NCI-H1930 (cell line): ENCODE measurements around the gene BHLHA15.

Experiments
- DNase-seq, 2 experiments: peaks; one replicate each; lab custom pipeline; 2025; lab: John Stamatoyannopoulos, UW

Gene BHLHA15

DNA sequence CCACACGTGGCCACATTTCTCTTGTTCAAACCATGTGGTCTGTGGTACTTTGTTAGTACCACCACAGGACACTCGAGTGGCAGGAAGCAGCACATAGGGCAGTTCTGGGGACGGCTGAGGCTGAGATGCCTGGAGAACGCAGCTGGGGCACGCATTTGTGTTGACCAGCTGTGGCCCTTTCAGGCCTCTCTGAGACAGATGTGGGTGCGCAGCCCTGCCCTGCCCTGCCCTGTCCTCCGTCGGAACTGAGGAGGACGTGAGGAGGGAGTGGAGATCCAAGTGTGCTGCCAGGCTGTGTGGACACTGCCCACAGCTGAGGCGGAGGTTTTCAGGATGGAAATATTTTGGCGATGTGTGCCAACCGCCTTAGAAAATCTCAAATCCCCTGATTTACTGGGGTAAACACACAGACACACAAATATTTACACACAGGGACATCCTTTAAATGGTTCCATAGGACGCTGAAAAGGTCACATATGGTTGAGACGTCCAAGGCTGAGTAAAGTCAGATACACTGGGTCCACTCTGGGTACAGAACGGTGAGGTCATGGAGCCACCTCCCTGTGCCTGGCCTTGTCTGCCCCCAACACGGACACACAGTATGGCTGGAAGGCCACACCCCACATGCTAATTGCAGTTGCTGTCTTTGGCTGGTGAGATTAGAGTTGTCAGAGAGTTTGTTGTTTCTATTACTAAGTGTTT lies 14.8 kb downstream of the BHLHA15 start:
- no peak for DNase-seq

DNA sequence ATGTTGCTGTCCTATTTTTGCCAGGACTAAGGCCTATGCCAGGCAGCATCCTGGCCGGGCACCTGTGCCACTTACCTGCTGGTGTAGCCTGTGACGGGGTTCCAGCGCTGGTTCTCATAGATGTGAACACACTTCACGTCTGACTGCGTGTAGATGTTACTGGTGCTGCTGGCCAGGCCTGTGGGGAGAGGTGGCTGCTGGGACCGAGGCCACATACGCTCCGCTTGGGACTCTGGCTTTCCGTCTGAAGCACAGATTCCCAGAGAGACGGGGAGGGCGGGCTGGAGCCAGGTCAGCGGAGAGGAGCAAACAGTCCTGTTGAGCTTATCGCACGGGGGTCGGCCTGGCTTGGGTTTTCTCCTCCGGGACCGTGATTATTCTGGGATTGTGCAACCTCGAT lies 16.7 kb downstream of the BHLHA15 start:
- DNase-seq, result no peak

DNA sequence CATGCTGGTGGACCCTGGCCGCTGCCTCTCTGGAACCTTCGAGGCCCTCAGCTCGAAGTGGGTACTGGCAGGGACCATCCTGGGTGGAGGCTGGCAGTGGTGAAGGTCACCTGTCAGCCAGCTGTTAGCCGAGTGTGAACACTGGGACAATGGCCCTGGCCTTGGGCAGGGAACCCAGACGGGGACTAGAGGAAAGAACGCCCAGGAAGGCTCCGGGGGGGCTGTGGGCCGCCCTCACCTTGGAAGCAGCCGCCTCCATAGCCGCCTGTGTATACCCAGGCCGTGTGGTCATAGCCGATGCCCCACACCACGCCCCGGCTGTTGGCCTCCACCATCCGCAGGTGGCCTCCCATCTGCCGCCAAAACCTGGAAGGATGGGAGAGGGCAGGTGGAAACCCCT lies 17.6 kb downstream of the BHLHA15 start:
- no peak for DNase-seq

DNA sequence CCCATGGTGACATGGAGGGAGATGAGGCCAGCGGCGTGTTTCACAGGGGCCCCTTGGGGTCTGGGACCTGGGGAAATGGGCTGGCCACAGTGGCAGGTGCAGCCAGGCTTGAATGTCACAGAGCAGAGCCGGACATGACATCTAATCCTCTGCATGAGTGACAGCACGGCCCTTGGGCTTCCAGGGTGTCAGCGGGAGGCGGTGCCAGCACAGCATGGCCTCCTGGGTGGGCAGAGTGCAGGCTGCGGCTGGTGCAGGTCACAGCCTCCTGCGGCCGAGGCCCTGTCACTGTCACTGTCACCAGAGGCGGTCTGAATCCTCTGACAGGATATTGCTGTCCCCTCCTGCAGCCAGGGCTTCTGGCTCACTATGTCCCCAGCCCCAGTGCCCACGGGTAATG lies 18.2 kb downstream of the BHLHA15 start:
- DNase-seq, result no peak

DNA sequence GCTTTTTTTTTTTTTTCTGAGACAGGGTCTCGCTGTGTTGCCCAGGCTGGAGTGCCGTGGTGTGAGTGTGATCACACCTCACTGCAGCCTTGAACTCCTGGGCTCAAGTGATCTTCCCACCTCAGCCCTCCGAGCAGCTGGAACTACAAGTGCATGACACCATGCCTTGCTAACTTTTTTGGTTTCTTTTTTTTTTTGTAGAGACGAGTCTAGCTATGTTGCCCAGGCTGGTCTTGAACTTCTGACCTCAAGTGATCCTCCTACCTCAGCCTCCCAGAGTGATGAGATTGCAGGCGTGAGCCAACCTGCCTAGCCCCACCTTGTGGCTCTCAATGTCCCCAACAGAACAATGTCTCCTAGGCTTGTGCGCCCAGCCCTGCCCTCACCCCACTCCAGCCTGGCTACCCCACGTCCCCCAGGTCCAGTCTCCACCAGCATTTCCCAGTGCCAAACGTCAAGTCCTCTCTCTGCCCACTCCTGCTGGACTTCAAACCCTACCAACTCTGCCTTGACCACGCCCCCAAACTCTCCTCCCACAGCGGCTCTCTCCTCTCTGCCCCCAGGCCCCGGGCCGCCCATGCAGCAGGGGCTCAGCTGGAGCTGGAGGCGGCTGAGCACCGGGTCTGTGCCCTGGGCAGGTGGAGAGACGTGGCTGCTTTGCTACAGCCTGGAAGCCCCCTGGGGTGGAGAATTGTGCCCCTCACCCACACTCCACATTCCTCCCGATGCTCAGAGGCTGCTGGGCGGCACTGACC lies 18.9 kb downstream of the BHLHA15 start:
- no peak for DNase-seq

DNA sequence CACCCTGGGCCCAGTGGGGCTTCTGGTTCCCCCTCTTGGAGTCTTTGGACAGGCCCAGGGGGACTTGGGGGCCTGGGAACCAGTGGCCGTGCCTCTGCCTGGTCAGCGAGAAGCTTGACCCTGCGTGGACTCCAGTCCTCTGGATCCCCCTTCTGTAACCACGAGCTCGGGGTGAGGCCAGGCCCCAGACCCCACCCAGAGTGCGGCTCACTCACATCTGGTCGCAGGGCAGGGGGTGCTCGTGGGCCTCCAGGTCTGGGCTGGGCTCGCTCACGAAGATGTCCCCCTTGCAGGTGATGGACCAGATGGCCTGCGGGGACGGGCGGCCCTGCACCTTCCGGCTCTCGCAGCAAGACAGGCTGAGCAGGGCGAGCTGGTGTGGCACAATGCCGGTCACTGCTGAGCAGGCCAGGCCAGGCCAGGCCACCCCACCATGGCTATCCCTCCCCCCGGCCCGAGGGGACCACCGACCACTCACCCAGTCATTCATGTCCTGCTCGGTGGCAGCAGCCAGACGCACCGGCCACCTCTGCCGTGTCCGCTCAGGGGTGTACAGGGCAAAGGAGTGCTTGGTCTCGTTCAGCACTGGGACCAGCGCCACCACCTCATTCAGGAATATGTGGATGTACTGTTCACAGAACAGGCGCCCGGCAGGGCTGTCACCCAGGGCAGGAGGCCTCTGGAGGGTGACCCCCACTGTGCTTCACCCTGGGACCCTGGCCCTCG lies 19.7 kb downstream of the BHLHA15 start:
- no peak for DNase-seq

DNA sequence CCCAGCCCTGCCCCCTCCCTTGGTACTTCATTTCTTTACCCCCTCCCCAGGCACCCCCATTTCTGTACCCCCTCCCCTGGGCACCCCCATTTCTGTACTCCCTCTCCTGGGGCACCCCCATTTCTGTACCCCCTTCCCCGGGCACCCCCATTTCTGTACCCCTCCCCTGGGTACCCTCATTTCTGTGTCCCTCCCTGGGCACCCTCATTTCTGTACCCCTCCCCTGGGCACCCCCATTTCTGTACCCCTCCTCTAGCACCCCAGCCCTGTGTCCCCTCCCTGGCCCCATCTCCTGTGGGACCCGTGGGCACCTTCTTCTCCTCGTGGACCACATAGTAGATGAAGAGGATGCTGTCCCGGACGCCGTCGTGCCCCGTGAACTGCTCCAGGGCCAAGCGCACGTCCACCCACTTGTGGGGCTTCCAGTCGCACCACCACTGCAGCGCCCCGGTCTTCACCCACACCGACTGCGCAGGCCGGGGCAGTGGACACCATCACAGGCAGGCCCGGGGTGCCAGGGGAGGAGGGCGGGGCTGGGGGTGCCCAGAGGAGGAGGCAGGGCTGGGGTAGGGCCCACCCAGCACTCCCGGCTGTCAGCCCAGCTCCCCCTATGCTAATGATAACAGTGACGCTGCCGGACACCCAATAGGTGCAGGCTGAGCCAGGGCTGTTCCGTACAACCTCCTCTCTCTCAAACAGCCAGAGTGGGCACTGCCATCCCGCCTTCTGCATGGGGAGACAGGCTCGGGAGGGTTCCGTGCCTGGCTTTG lies 20.4 kb downstream of the BHLHA15 start:
- DNase-seq, result no peak

DNA sequence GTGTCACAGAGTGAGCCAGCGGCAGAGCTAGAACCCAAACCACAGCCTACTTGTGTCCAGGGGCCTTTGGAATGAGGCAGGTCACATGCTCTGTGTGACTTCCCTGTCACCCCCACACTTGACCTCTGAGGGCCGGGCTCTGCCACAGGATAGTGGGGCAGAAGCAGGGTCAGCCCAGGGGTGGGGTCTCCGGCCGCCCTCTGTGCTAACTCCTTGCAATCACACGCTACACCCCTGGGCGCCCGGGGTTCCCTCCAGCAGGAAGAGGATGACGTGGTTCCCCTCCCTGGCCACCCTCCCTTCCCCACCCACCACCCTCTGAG lies 21.0 kb downstream of the BHLHA15 start:
- DNase-seq, result no peak

DNA sequence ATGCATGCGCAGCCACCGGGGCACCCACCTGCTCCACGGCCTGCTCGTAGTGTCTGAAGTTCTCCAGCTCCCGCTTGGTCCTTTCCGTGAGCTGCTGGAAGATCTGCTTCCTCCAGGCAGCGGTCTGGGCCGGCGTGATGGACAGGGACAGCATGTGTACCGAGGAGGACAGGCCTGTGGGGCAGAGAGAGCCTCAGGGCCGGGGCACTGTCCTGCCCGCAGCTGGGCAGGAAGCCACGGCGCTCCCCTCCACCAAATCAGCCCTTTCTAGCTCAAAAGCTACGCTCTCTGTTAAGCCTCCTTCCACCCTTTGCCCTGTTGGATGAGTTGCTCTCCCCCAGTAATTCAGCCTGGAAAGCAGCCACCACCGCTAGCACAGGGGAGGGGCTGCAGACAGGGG lies 21.6 kb downstream of the BHLHA15 start:
- DNase-seq, result no peak

DNA sequence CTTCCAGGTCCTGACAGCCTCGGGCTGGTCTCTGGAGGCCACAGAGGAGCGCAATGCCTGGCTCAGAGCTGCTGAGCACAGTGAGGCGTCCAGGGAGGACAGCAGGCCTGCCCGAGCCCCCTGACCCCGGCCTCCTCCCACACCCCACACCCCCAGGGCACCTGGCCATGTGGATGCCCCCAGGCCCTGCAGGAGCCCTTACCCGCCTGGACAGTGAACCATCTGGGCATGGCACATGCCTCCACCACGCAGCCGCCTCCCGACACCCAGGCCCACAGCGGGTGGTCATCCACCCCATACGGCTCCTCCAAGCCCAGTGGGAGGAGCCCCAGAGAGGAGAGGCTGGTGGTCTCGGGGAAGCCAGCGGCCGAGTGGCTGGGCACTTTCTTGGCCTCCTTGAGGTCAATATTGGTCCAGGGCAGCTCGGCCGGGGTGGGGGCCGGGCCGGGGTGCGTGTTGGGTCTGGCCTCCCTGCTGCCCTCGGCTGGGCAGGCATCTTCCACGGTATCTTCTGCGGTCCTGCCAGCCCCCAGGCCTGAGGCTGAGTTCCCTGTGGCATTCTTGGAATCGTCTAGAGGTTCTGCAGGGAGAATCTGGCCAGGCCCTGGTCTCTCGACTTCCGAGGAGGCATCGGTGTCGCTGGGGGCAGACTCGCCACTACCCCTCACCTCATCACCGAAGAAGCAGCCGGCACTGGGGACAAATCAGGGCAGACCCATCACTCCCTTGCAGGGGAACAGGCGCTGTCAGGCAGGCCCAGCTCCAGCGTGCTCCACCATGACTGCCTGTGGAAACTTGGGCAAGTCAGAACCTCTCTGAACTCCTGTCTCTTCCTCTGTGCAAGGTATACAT lies 22.2 kb downstream of the BHLHA15 start:
- no peak for DNase-seq

DNA sequence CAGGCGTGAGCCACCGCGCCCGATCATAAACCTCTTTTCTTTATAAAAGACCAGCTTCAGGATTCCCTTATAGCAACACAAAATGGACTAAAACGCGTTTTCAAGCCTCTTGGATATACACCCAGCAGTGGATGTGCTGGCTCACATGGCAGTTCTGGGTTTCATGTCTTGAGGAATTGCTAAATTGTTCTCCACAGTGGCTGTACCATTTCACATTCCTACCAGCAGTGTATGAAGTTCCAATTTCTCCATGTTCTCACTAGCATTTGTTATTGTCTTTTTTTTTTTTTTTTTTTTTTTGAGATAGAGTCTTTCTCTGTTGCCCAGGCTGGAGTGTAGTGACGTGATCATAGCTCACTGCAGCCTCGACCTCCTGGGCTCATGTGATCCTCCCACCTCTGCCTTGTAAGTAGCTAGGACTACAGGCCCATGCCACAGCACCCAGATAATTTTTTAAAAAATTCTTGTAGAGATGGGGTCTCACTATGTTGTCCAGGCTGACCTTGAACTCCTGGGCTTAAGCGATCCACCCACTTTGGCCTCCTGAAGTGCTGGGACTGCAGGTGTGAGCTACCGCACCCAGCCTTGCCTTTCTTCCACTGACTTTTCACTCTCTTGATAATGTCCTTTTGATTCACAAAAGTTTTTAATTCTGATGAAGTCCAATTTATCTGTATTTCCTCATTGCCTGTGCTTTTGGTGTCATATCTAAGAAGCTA lies 23.3 kb downstream of the BHLHA15 start:
- DNase-seq, result no peak

DNA sequence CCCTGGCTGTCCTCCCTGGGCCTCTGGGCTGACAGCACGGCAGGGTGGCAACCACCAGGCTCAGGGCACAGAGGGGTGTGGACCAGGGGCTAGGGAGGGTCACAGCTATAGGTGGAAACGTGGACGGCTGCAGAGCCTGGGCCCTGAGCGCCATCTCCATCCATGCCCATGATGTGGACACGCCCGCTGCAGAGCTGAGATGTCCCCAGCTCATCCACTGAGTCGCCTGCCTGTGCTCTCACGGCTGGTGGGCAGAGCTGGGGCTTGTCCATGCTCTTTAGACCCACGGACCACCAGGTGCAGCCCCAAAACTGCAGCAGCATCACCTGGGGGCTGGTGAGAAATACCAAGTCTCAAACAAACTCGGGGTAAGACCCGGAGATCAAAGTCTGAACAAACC lies 24.7 kb downstream of the BHLHA15 start:
- DNase-seq, result no peak

DNA sequence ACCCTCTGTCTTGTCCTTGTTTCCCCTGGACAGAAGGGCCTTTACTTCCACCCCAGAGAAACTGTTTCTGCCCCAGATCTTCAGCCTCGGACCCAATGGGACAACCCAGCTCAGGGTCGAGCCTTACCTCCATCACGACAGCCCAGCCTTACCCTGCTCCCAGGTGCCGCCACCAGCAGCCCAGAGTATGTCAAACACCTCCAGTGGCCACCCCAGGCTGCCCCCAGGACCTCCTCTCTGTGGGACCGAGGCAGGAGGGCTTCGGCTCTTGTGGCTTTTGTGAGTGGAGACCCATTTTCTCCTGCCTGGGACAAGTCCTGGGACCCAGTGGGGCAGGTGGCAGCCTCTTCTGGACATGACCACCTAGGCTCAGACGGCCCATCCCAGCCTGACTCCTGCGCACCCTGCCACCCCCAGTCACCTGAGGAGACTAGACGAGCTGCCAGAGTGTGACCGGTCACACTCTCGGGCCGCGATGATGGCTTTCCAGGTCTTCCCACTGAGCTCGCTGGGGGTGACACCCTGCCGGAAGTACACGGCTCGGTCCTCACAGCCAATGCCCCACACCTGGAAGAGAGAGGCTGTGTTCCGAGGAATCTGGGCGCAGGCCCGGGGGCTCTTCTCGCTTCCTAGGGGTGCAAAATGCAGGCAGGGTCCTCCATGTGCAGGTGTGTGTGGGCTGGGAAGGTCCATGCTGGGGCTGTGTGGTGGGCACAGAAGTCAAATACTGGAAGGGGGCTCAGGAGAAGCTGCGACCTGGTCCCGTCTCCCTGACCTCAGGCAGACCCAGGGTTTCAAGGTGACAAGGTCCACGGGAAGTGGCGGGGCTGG lies 25.3 kb downstream of the BHLHA15 start:
- no peak for DNase-seq

DNA sequence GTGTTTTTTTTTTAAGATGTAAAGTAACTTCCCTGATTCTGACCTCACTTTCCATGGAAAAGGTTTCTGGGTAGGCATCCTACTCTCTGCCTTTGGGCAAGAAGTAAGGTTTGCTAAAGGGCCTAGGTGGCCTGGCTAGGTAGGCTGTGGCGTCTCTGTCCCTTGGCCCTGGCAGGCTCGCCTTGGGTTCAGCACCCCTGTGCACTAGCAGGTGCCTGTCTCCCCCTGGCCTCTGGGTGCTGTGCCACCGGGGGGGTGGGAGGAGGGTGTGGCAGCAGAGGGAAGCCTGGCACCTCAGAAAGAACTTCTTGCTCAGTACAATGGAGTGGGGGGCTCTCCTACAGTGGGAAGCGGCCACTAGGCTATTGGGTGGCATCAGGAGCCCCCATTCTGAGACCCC lies 26.8 kb downstream of the BHLHA15 start:
- DNase-seq, result no peak

DNA sequence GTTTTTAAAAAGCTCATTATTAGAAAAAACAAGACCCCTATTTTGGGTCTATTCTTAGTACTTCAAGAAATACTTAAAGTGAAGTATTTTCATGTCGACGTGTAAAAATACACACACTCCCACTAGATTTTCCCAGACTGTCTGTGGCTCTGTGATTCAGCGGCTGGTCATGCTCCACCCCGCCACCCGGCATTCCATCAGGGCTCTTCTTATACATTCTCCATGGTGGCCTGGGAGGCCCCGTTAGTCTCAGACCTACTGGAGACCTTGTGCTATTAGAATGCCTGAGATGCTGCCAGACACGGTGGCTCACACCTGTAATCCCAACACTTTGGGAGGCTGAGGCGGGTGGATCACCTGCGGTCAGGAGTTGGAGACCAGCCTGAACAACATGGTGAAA lies 27.7 kb downstream of the BHLHA15 start:
- no peak for DNase-seq

DNA sequence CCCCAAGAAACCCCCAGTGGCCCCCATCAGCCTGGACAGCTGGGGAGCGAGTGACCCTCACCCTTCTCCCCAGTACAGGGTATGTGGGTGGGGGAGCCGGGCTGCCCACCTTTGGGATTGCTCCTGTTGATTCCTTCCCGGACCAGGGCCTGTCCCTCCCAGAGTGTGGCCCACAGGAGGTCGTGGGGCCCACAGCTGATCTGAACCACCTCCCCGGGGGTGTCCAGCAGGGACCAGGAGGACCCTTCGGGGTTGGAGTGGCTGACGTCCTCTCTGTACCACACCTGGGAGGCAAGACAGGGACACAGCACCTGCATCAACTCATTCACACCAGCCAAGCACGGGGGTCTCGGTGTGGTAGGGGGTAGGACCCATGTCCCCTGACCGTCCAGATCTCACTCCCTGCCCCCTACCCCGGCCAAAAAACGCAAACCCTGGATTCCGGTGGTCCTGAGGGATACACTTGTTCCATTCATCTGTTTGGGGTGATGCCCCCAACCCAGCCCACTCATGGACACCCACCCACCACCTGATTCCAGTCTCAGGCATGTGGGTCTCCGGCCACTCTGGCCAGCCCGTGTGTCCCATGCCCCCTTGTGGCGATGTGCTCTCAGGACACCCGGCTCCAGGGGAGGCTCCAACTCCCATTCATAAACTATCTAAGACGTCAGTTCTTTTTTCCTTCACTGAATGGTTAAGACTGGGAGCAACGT lies 29.9 kb downstream of the BHLHA15 start:
- DNase-seq, result peak in 1 of 2 experiments; percentile 8

DNA sequence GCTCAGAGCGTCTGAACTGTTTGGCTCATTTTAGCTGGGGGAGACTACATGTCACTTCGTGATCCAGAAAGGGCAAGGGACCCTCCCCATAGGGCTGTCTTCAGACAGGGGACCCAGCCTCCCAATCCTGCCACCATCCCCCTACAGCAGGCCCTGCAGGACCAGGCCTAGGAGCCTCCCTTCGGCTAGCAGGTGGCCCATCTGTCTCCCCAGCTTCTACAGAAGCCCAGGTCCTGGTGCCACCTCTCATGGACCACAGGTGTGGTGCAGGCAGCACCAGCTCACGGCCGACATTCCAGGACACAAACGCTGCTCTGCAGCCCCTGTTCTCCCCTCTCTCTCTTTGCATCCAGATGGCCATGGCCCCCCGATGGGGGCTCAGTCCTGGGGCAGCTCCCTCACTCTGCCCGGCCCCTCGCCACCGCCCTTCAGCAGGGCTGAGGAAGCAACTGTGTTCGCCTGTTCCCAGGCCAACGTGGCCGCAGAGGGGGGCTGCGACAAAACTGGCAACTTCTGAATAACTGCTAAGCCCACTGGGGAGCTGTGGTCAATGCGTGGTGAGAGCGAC lies 30.5 kb downstream of the BHLHA15 start:
- DNase-seq, result no peak

DNA sequence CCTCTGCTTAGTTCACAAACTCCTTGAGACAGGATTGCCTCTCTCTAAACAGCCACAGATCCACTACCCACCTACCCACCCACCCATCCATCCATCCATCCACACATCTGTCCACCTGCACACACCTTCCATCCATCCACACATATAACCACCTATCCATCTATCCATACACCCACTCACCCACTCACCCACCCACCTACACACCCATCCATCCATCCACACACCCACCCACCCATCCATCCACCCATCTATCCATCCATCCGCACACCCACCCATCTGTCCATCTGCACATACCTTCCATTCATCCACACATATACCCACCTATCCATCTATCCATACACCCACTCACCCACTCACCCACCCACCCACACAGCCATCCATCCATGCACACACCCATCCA lies 31.1 kb downstream of the BHLHA15 start:
- DNase-seq, result no peak

DNA sequence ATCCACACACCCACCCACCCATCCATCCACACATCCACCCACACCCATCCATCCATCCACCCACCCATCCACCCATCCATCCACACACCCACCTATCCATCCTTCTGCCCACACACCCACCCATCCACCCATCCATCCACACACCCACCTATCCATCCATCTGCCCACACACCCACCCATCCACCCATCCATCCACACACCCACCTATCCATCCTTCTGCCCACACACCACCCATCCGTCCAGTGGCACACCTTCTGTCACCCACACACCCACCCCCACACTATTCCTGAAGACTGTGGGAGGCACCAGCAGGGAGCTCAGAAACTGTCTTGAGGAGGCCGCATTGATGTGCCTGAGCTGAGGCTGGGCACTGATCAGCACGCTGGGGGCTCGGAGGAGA lies 31.7 kb downstream of the BHLHA15 start:
- DNase-seq, result no peak
